Nephron (organoid): ENCODE measurements around the gene ELMOD2.

ENCODE experiments used
- H3K27ac Mint-ChIP-seq, 3 experiments: 2 replicates each; pipeline ENCODE4 v1.8.0; 2020; ENCODE audit warnings: mixed read lengths in 3 of 3, mild to moderate bottlenecking in 2 of 3, moderate library complexity in 1 of 3
- H3K27me3 Mint-ChIP-seq: 2 replicates; pipeline ENCODE4 v1.8.0; 2021; ENCODE audit warnings: low read depth, mild to moderate bottlenecking, moderate library complexity, mixed read lengths
- H3K36me3 Mint-ChIP-seq: 2 replicates; pipeline ENCODE4 v1.8.0; 2020; ENCODE audit warnings: low read depth, mixed read lengths
- H3K4me1 Mint-ChIP-seq: 2 replicates; pipeline ENCODE4 v1.8.0; 2020; ENCODE audit warnings: mixed read lengths
- H3K4me3 Mint-ChIP-seq, 3 experiments: 2 replicates each; pipeline ENCODE4 v1.8.0; 2020; ENCODE audit warnings: mild to moderate bottlenecking in 3 of 3, mixed read lengths in 3 of 3, moderate library complexity in 2 of 3
- H3K9me3 Mint-ChIP-seq: 2 replicates; pipeline ENCODE4 v1.8.0; 2020; ENCODE audit warnings: mixed read lengths
- TF ChIP-seq, protein P1 (sequence below), 3 experiments: fragments of 200-600 bp; sonication (generic); IDR thresholded peaks; one replicate each; pipeline ENCODE4 v1.5.0; 2021; ENCODE audit warnings: antibody characterized with exemption in 3 of 3; ENCODE audit not compliant: unreplicated experiment in 3 of 3

Gene ELMOD2, protein sequence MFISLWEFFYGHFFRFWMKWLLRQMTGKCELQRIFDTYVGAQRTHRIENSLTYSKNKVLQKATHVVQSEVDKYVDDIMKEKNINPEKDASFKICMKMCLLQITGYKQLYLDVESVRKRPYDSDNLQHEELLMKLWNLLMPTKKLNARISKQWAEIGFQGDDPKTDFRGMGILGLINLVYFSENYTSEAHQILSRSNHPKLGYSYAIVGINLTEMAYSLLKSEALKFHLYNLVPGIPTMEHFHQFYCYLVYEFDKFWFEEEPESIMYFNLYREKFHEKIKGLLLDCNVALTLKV

DNA sequence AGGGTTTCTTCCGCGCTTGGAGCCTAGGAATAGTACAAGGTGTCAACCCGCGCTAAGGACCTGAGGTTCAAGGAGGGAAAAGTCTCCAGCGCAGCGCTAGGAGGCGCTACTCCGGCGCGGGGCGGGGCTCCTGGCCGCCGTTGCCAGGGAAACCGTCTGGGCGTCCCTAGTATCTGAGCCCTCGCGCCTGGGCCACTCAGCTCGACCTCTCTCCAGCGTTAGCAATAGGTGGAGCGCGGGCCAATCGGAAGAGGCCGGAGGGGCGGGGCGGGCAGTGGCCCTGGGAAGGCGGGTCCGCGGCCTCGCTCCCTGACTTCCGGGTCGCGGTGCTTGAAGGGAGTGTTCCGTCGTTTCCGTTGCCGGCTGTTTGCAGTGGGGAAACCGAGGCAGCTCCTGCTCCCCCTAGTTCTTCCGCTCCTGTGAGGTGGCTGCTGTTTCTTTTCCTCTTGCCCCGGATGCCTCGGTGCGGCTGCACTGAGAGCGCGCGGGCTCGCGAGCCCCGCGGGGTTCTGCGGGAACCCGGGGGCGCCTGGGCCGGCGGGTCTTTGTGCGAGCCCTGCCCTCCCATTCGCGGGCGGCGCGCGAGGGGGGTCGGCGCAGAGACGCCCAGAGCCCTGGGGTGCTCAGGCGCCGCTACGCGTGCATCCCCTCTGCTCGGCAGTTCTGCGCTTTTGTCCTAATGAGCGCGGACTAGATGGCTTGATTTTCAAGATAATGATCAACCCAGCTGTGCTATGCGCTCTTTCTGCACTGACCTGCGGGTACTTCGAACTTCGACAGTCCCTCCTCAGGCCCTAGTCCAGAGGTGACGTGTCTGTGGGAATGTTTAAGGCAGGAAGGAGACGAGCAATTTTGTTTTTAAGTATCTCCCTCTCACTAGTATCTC lies at the start of gene ELMOD2:
ELMOD2 (plus strand) TSS at position 312 of the 886 bp plus-strand sequence. CDS start 1,261 bp downstream, outside the sequence.
- TF ChIP-seq, protein P1, sequence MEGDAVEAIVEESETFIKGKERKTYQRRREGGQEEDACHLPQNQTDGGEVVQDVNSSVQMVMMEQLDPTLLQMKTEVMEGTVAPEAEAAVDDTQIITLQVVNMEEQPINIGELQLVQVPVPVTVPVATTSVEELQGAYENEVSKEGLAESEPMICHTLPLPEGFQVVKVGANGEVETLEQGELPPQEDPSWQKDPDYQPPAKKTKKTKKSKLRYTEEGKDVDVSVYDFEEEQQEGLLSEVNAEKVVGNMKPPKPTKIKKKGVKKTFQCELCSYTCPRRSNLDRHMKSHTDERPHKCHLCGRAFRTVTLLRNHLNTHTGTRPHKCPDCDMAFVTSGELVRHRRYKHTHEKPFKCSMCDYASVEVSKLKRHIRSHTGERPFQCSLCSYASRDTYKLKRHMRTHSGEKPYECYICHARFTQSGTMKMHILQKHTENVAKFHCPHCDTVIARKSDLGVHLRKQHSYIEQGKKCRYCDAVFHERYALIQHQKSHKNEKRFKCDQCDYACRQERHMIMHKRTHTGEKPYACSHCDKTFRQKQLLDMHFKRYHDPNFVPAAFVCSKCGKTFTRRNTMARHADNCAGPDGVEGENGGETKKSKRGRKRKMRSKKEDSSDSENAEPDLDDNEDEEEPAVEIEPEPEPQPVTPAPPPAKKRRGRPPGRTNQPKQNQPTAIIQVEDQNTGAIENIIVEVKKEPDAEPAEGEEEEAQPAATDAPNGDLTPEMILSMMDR (IDR thresholded peaks at IDR 0.05; ENCODE audit: unreplicated experiment in 3 of 3), result peak; percentile 93 to 99 (median 95)
- Mint-ChIP-seq H3K36me3 (peaks cover 24% of the 10 kb centered on the region), H3K9me3 (no peaks in the 10 kb centered on the region), H3K4me1 (peaks cover 29% of the 10 kb centered on the region), H3K27me3 (no peaks in the 10 kb centered on the region), H3K27ac (peak within 1 kb of the TSS; percentile 76 to 94 (median 92)), H3K4me3 (peak within 1 kb of the TSS; percentile 84 to 90 (median 87))

DNA sequence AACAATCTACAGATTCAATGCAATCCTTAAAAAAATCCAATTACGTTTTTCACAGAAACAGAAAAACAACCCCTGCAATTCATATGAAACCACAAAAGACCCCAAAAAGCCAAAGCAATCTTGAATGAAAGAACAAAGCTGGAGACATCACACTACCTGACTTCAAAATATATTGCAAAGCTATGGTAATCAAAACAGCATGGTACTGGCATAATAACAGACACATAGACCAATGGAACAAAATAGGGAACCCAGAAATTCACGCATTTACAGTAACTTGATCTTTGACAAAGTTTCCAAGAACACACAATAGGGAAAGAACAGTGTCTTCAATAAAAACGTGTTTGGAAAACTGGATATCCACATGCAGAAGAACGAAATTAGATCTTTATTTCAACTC lies 40.5 kb upstream of the ELMOD2 start:
- Mint-ChIP-seq H3K4me3 (no peak overlapping the region), H3K36me3 (no peaks in the 10 kb centered on the region), H3K4me1 (no peaks in the 10 kb centered on the region), H3K27ac (no peak overlapping the region), H3K27me3 (no peaks in the 10 kb centered on the region), H3K9me3 (peaks cover 13% of the 10 kb centered on the region)
- TF ChIP-seq, protein P1 (IDR thresholded peaks at IDR 0.05; ENCODE audit: unreplicated experiment in 3 of 3), result no peak

DNA sequence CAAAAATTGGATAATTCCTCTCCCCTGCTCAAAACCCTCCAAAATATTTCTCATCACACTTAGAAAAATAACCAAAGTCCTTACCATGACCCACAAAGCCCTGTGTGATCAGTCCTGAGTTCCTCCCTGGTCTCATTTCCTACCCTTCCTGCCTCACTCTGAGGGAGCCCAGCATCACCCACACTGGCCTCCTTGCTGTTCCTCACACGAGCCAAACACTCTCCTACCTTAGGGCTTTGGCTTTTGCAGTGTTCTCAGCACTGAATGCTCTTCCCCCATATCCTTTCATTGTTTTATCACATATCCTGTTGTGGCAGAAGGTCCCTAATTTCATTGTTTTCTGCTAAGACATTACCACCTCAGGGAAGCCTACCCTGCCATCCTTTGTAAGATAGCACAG lies 38.0 kb upstream of the ELMOD2 start:
- Mint-ChIP-seq H3K9me3 (peaks cover 13% of the 10 kb centered on the region), H3K4me1 (no peaks in the 10 kb centered on the region), H3K27me3 (peaks cover 1% of the 10 kb centered on the region), H3K36me3 (no peaks in the 10 kb centered on the region), H3K4me3 (no peak overlapping the region), H3K27ac (no peak overlapping the region)
- TF ChIP-seq, protein P1 (IDR thresholded peaks at IDR 0.05; ENCODE audit: unreplicated experiment in 3 of 3), result no peak

DNA sequence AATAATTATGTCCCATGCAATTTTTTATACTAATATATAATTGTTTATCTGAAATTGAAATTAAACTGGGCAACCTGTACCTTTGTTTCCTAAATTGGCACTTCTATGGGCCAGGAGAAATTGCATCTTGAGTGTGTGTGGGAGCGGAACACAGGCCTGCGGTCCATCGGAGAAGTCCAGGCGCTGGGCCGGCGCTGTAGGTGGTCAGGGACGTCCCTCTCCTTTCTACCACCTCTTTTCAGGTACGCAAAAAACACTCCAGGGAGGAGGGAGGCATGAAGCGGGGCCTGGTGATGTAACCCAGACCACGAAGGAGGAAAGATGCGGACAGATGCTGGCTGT lies 26.6 kb upstream of the ELMOD2 start:
- peak overlapping the region; percentile 69 to 74 (median 73) for H3K4me3 Mint-ChIP-seq
- no peak overlapping the region for H3K27ac Mint-ChIP-seq
- no peaks in the 10 kb centered on the region for H3K4me1 Mint-ChIP-seq
- no peaks in the 10 kb centered on the region for H3K9me3 Mint-ChIP-seq
- H3K27me3 Mint-ChIP-seq, result peaks cover 66% of the 10 kb centered on the region
- no peaks in the 10 kb centered on the region for H3K36me3 Mint-ChIP-seq
- TF ChIP-seq, protein P1 (IDR thresholded peaks at IDR 0.05; ENCODE audit: unreplicated experiment in 3 of 3), result no peak

DNA sequence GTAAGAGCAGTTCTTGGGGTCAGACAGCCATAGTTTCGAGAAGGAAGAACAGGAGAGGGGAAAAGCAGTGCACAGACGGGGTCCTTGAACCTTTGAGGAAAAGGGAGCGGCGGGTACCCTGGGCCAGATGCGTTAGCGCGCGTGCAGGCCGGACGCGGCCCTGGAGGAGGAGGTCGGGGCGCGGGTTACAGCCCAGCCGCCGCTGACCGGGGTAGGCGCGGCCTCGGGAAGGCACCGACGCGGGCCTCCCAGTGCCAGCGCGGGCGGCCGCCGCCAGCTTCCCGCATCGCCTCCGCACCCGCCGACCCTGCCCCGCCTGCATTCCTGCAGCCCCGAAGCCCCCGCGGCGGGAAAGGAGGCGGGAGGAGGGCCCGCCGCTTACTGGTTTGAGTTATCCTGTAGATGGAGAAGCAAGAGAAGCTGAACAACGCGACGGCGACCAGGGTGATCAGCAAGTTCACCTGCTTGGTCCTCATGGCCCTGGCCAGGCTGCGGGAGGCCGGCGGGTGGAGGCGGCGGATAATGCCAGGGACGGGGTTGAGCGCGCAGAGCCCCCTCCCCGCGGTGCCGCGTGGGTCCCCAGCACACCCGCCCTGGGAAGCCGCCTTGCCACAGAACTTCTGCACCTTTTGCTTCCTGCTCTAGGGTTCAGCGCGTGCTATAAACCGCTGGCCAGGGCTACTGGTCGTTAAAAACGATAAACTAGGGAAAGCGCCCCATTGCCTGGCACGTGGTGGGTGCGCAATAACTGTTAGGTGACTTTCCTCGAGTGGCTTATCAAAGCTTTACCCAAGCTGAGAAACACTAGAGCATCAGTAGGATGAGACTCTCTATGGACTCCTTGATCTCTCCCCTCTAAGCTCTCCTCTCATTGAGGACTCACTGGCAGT lies 26.0 kb upstream of the ELMOD2 start, which contains the start of gene MGAT4D:
MGAT4D (minus strand) TSS at position 547 of the 890 bp plus-strand sequence; CDS start at position 476, 71 bp downstream.
- peak within 1 kb of the TSS; percentile 69 to 74 (median 73) for H3K4me3 Mint-ChIP-seq
- H3K27ac Mint-ChIP-seq, result no peak within 1 kb of the TSS
- peaks cover 69% of the 10 kb centered on the region for H3K27me3 Mint-ChIP-seq
- no peaks in the 10 kb centered on the region for H3K36me3 Mint-ChIP-seq
- no peaks in the 10 kb centered on the region for H3K9me3 Mint-ChIP-seq
- no peaks in the 10 kb centered on the region for H3K4me1 Mint-ChIP-seq
- TF ChIP-seq, protein P1 (IDR thresholded peaks at IDR 0.05; ENCODE audit: unreplicated experiment in 3 of 3), result no peak
